HAP-1 (cell line): ENCODE results near the gene RARRES2.
"Not testable (repeated sequence)": the region's sequence is repeated elsewhere in the genome, so short reads cannot be mapped to it uniquely, and the experiment has no call there.

Experiments used
- DNase-seq, 2 experiments: peaks; one replicate each; pipeline ENCODE4 v3.0.0-alpha.2; 2016 to 2020; ENCODE audit warnings: low spot score in 2 of 2
- H3K27me3 ChIP-seq: fragments of 250-450 bp; sonication (Bioruptor Pico); 2 replicates; pipeline ENCODE4 v1.5.1; 2020; ENCODE audit warnings: low read depth, mild to moderate bottlenecking, moderate library complexity
- H3K36me3 ChIP-seq: fragments of 250-450 bp; sonication (Bioruptor Pico); replicated peaks from 2 replicates; pipeline ENCODE4 v1.5.1; 2020; ENCODE audit warnings: mild to moderate bottlenecking
- H3K4me1 ChIP-seq: fragments of 250-450 bp; sonication (Bioruptor Pico); 2 replicates; pipeline ENCODE4 v1.5.1; 2020; ENCODE audit warnings: mild to moderate bottlenecking
- H3K4me3 ChIP-seq: fragments of 250-450 bp; sonication (Bioruptor Pico); 2 replicates; pipeline ENCODE4 v1.5.1; 2020; ENCODE audit warnings: mild to moderate bottlenecking, moderate library complexity
- H3K9me3 ChIP-seq: fragments of 250-450 bp; sonication (Bioruptor Pico); 2 replicates; pipeline ENCODE4 v1.5.1; 2020; ENCODE audit warnings: mild to moderate bottlenecking, moderate library complexity
- in situ Hi-C: fragments of 300-500 bp; cut with MboI; formaldehyde crosslinking; loops from 3 replicates; pipeline ENCODE4 v1.14.3; 2020; ENCODE audit warnings: low sequenced_read_pairs, inconsistent platforms, mixed read lengths

RARRES2 gene

GRCh38 chr7:150316987-150317386 lies 24.4 kb downstream of the RARRES2 start:
- DNase-seq, H3K36me3 ChIP-seq, H3K27me3 ChIP-seq, in situ Hi-C loops, H3K4me3 ChIP-seq, H3K9me3 ChIP-seq: not testable (repeated sequence)
- peaks cover 12% of the 10 kb centered on the region for H3K4me1 ChIP-seq

- Histone ChIP-seq H3K9me3 (no peaks in the 10 kb centered on the region), H3K36me3 (no peaks in the 10 kb centered on the region), H3K4me1 (peaks cover 16% of the 10 kb centered on the region), H3K4me3 (no peak overlapping the region), H3K27me3 (no peaks in the 10 kb centered on the region)
- in situ Hi-C loops: no loop called here
- no peak for DNase-seq
These were observed 26.7 kb downstream of the RARRES2 start for GRCh38 chr7:150314639-150315239.

GRCh38 chr7:150313870-150314269 lies 27.6 kb downstream of the RARRES2 start:
- H3K27me3 ChIP-seq: no peaks in the 10 kb centered on the region
- in situ Hi-C loops: no loop called here
- H3K4me1 ChIP-seq: peaks cover 16% of the 10 kb centered on the region
- H3K9me3 ChIP-seq: no peaks in the 10 kb centered on the region
- no peak for DNase-seq
- H3K36me3 ChIP-seq: no peaks in the 10 kb centered on the region
- no peak overlapping the region for H3K4me3 ChIP-seq

- Histone ChIP-seq H3K27me3 (no peaks in the 10 kb centered on the region), H3K4me3 (no peak overlapping the region), H3K36me3 (no peaks in the 10 kb centered on the region), H3K9me3 (no peaks in the 10 kb centered on the region), H3K4me1 (peaks cover 16% of the 10 kb centered on the region)
- in situ Hi-C loops: no loop called here
- DNase-seq: no peak
These were observed 28.0 kb downstream of the RARRES2 start for GRCh38 chr7:150313367-150313809.

GRCh38 chr7:150312649-150313366 lies 28.6 kb downstream of the RARRES2 start:
- H3K4me3 ChIP-seq, H3K36me3 ChIP-seq, H3K9me3 ChIP-seq, H3K27me3 ChIP-seq, DNase-seq, in situ Hi-C loops: not testable (repeated sequence)
- H3K4me1 ChIP-seq: peaks cover 16% of the 10 kb centered on the region

- H3K4me1 ChIP-seq: peaks cover 16% of the 10 kb centered on the region
- no peaks in the 10 kb centered on the region for H3K36me3 ChIP-seq
- in situ Hi-C loops: no loop called here
- no peak for DNase-seq
- H3K4me3 ChIP-seq: no peak overlapping the region
- H3K9me3 ChIP-seq: no peaks in the 10 kb centered on the region
- H3K27me3 ChIP-seq: no peaks in the 10 kb centered on the region
These were observed 29.7 kb downstream of the RARRES2 start for GRCh38 chr7:150311711-150312110.

GRCh38 chr7:150311146-150311545 lies 30.3 kb downstream of the RARRES2 start:
- H3K4me3 ChIP-seq: no peak overlapping the region
- no peaks in the 10 kb centered on the region for H3K27me3 ChIP-seq
- no peak for DNase-seq
- H3K36me3 ChIP-seq: no peaks in the 10 kb centered on the region
- H3K4me1 ChIP-seq: peaks cover 16% of the 10 kb centered on the region
- in situ Hi-C loops: no loop called here
- no peaks in the 10 kb centered on the region for H3K9me3 ChIP-seq

GRCh38 chr7:150308575-150308974 lies 32.9 kb downstream of the RARRES2 start:
- DNase-seq: no peak
- Histone ChIP-seq H3K4me3 (no peak overlapping the region), H3K4me1 (peaks cover 15% of the 10 kb centered on the region), H3K36me3 (no peaks in the 10 kb centered on the region), H3K9me3 (no peaks in the 10 kb centered on the region), H3K27me3 (no peaks in the 10 kb centered on the region)
- in situ Hi-C loops: no loop called here

GRCh38 chr7:150307904-150308303 lies 33.5 kb downstream of the RARRES2 start:
- Histone ChIP-seq H3K36me3 (no peaks in the 10 kb centered on the region), H3K27me3 (no peaks in the 10 kb centered on the region), H3K4me3 (no peak overlapping the region), H3K9me3 (no peaks in the 10 kb centered on the region), H3K4me1 (peaks cover 9% of the 10 kb centered on the region)
- in situ Hi-C loops: no loop called here
- no peak for DNase-seq

GRCh38 chr7:150307129-150307528 lies 34.3 kb downstream of the RARRES2 start:
- Histone ChIP-seq H3K4me1 (peaks cover 5% of the 10 kb centered on the region; the same call in 1 of the 2 replicates), H3K36me3 (no peaks in the 10 kb centered on the region), H3K9me3 (no peaks in the 10 kb centered on the region), H3K4me3 (no peak overlapping the region), H3K27me3 (no peaks in the 10 kb centered on the region)
- in situ Hi-C loops: no loop called here
- DNase-seq: no peak

- H3K4me1 ChIP-seq, H3K9me3 ChIP-seq, H3K36me3 ChIP-seq, H3K4me3 ChIP-seq, in situ Hi-C loops, DNase-seq, H3K27me3 ChIP-seq: not testable (repeated sequence)
These were observed 35.1 kb downstream of the RARRES2 start for GRCh38 chr7:150306377-150306776.

GRCh38 chr7:150305903-150306284 lies 35.5 kb downstream of the RARRES2 start:
- in situ Hi-C loops, H3K27me3 ChIP-seq, DNase-seq, H3K36me3 ChIP-seq, H3K4me3 ChIP-seq, H3K4me1 ChIP-seq, H3K9me3 ChIP-seq: not testable (repeated sequence)

- in situ Hi-C loops: not testable (repeated sequence)
These were observed 36.0 kb downstream of the RARRES2 start for GRCh38 chr7:150305259-150305902.

GRCh38 chr7:150304499-150305258 lies 36.8 kb downstream of the RARRES2 start:
- DNase-seq, H3K36me3 ChIP-seq, H3K9me3 ChIP-seq, H3K4me3 ChIP-seq, H3K27me3 ChIP-seq, H3K4me1 ChIP-seq, in situ Hi-C loops: not testable (repeated sequence)

More at GRCh38 chr7:150305259-150305902, 36.0 kb downstream of the RARRES2 start:
- H3K4me1 ChIP-seq, H3K4me3 ChIP-seq, H3K36me3 ChIP-seq, H3K9me3 ChIP-seq, H3K27me3 ChIP-seq, DNase-seq: not testable (repeated sequence)
